Activated CD4-positive, alpha-beta T cell treated with anti-CD3 and anti-CD28 coated beads for 48 hours (primary cell): ENCODE data around the gene PTPRN2.
"Not testable (repeated sequence)": the region's sequence is repeated elsewhere in the genome, so short reads cannot be mapped to it uniquely, and the experiment has no call there.

Experiments used
- DNase-seq: peaks from one replicate; pipeline ENCODE4 v3.0.0-alpha.2; 2020

PTPRN2 gene

GRCh38 chr7:158358926-158359645 lies 228.5 kb downstream of the PTPRN2 start:
- DNase-seq = no peak

GRCh38 chr7:158357898-158358821 lies 229.5 kb downstream of the PTPRN2 start:
- no peak for DNase-seq

- no peak for DNase-seq
Observed at GRCh38 chr7:158357106-158357897, 230.3 kb downstream of the PTPRN2 start.

DNA sequence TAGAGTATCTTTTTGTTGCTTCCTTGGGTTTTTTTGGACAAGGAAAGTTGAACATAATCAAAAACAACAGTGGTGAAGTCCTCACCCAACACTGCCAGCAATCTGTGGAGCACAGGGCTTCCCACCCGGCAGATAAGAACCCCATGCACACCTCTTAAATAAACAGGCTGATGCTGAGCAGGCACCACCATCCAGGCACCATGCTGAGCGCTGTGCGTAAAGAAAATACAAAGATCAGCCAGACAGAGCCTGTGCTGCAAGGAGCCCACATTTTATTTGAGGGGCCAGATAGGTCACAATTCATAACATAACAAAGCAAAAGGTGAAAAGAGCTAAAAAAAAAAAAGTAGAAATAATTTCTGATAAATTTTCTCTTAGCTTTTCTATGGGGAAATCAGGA lies 231.2 kb downstream of the PTPRN2 start:
- DNase-seq = no peak

GRCh38 chr7:158355456-158356065 lies 232.1 kb downstream of the PTPRN2 start:
- no peak for DNase-seq

DNA sequence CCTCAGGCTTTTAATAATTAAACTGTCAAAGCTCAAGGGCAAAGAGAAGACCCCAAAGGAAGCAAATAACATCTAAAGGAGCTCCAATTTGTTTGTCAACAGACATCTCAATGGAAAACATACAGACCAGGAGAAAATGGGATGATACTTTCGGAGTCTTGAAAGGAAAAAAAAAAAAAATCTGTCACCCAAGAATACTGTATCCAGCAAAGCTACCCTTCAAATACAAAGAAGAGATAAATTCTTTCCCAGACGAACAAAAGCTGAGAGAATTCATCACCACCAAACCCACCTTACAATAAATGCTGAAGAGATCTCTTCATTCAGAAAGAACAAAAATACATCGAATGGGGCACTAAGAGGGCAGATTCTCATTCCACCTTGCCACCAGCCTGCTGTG lies 232.8 kb downstream of the PTPRN2 start:
- no peak for DNase-seq

DNA sequence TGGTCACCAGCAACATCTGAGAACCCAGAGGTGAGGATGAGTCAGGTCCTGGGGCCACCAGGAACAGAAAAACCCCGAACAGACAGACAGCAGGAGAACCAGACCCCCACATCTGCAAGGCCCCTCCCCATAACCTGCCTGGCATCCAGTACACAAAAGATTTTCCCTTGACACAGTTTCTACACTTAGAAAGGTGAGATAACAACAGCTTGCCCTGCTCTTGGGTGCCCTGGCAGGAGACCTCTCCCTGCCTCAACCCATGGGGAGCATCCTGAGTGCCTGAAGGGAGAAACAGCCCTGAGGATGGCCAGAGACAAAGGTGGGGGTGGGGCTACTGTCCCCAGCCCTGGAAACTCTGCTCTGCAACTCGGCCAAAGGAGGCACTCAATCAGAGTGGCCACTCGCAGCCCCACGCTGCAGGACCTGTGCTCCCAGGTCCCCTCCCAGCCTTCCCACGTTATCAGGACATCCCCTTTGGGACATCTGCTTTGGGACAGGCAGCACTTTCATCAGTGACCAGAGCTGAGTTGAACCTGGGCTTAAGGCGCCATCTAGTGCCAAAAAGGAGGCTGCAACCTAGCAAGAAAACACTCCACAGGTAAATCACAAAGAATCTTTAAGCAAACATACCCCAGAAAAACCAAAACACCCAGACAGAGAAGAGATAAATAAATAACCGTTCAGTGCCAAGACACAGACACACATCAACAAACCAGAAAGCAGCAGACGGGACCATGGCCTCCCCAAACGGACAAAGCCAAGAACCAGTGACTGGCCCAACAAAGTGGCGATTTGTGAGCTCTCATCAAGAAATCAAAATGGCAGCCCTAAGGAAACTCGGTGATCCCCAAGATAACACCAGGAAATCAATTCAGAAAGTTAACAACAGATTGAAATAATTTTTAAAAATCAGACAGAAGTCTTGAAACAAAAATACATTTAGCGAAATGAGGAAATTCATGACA lies 233.7 kb downstream of the PTPRN2 start:
- DNase-seq = peak; percentile 32

DNA sequence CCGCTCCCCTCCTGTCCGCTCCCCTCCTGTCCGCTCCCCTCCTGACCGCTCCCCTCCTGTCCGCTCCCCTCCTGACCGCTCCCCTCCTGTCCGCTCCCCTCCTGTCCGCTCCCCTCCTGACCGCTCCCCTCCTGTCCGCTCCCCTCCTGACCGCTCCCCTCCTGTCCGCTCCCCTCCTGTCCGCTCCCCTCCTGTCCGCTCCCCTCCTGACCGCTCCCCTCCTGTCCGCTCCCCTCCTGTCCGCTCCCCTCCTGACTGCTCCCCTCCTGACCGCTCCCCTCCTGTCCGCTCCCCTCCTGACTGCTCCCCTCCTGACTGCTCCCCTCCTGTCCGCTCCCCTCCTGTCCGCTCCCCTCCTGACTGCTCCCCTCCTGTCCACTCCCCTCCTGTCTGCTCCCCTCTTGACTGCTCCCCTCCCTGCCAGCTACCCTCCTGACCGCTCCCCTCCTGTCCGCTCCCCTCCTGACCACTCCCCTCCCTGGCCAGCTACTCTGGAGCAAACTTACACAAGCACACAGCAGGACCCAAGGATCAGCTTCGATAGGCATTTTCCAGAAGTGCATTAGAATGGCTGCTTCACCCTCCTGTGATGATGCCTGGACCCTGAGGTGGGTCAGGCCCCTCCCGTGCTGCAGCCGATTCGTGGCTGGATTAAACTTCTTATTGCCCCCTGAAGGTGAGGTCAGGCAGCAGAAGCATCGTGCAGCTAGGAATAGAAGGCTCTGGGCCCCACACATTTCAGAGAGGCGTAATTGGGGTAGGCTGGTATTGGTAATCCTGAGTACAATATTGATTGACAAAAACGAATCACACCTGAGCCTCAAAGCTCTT lies 235.5 kb downstream of the PTPRN2 start:
- DNase-seq = not testable (repeated sequence)

DNA sequence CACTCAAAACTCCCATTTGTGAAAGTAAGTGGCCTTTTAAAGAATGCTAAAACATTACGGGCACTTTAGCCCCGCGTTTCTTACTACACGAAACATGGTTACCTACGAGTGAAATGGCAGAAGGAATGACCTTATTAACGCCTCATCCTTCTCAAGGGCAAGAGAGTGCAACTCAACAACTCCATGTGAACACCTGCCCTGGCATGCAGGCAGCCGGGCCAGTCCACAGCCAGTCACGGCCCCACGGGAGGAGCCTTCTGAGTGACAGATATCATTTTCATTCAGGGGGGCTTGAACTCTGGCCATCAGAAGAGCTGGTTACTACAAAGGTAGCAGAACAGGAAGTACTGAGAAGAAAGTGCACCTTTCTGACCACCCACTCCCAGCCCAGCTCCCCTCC lies 236.1 kb downstream of the PTPRN2 start:
- DNase-seq = no peak

GRCh38 chr7:158351051-158351450 lies 236.6 kb downstream of the PTPRN2 start:
- DNase-seq = no peak

DNA sequence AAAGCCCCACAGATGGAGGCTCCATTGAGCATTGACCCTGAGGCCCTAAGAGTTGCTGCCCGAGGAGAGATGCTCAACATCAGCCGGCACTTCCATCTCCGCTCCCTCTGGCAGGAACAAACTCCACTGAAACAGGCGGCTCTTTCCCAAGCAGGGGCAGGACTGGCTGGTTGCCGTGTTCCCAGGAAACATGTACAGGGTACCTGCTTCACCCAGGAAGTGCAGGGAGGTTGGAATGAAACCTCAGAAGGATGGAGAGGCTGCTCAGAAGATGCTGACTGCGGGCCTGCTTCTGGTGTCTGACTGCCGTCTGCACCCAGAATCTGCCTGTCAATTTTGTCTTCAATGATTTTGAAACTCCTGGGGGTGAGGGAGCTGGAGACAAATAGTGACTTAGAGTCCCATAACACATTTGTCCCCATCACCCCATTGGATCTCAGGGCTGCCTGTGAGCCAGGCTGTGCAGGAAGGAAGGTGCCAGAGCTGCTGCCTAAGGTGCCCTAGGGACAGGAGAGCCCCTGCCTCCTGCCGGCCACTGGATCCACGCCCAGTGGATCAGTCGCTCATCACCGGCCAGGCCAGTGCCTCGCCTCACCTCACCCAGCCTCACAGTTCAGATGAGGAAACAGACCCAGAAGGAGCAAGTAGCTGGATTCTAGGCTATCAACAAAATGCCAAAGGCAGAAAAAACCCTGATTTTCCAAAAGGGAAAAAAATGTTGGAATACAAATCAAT lies 237.3 kb downstream of the PTPRN2 start:
- DNase-seq = no peak

DNA sequence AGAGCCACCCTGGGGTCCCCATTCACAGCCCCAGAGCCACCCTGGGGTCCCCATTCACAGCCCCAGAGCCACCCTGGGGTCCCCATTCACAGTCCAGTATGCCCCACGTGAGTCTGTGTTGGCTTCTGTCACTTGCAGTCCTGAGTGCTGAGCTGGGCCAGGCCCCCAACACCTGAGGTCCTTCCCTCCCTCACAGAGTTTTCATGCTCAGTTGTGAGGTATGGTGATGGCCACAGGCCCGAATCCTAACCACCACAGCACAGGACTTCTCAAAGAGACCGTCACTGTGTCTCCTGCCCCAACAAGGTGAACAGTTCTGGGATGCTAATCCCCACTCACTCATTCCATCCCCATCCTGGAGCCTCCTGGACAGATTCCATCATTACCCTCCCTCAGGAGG lies 239.2 kb downstream of the PTPRN2 start:
- no peak for DNase-seq

DNA sequence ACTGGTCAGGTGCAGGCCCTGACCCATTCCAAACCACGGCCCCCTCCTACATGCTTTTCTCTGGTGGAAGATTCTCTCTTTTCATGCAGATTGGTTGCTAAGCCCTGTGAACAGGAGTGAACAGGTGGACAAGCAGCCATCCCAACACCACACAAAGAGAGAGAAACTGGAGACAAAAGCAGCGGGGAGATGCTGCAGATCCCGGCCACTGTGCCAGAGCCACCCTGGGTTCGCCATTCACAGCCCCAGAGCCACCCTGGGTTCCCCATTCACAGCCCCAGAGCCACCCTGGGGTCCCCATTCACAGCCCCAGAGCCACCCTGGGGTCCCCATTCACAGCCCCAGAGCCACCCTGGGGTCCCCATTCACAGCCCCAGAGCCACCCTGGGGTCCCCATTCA lies 239.6 kb downstream of the PTPRN2 start:
- DNase-seq = not testable (repeated sequence)

GRCh38 chr7:158345731-158346130 lies 241.9 kb downstream of the PTPRN2 start:
- no peak for DNase-seq

DNA sequence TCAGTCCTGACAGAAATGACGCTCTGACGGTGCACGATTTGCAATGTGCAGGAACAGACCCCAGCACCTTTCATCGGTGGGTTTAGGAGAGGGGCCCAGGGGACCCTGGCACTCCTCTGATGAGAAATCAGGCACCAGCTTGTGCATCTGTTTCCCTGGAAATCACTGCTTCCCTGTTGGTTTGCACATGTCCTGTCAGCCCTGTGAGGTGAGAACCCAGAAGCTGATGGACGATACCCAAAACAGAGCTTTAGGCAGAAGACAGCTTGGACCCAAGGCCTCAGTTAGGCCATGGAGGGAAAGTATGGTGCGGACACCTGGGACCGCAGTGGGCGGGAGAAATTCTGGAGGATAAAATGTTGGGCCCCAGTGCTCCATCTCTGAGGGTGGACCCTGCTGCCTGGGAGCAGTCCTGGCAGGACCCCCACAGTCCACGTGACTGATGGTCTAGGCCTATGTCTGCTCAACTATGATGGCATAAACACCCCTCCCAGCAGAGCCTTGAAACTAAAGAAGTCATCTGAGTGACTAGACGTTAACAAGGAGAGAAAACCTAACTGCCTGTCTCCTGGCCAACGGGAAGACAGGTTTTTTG lies 242.8 kb downstream of the PTPRN2 start:
- DNase-seq = no peak

DNA sequence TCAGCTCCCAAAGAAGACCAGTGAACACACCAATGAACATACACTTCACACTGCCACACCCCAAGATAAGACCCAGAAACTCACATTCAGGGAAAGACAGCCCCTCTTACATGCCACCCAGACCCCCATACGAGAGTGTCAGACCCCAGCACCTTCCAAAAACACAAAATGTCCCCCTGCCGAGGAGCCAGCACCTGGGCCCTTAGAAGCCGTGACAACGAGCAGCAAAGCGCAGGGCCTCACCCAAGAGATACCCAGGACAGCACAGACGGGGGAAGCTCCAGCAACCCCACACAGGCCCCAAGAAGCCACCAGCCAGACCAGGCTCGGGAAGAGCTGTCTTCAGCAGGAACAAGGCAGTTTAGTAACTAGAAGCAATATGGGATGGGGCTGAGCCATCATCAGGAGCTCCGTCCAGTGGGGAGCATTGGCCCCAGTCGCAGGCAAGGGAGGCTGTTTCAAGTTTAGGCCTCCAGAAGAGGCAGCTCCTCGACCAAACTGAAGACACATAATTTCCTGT lies 243.6 kb downstream of the PTPRN2 start:
- DNase-seq = no peak

GRCh38 chr7:158343526-158343925 lies 244.1 kb downstream of the PTPRN2 start:
- DNase-seq = no peak

DNA sequence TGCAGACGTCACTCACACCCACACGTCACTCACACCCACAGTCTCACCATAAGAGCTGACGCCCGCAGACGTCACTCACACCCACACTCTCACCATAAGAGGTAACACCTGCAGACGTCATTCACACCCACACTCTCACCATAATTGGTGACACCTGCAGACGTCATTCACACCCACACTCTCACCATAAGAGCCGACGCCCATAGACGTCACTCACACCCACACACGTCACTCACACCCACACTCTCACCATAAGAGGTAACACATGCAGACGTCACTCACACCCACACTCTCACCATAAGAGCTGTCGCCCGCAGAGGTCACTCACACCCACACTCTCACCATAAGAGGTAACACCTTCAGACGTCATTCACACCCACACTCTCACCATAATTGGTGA lies 246.5 kb downstream of the PTPRN2 start:
- not testable (repeated sequence) for DNase-seq

- DNase-seq = not testable (repeated sequence)
Observed at GRCh38 chr7:158336952-158337351, 250.7 kb downstream of the PTPRN2 start.
